A549 (cell line): Measurements from ENCODE around the gene NKD1. TPM values are rescaled to one million over a fixed set of nuclear protein-coding genes. Genes with fewer than 3 reads are reported as not detected.

Experiments
- ATAC-seq, 2 experiments: fragments of 200-7000 bp in 1 of 2; fragments of >200 bp in 1 of 2; cut with Nextera tagmentation in 1 of 2; cut with Tn5 transposase in 1 of 2; 3 replicates each; pipeline versions ENCODE4 v1.8.0 to v1.9.1; 2018 to 2020; ENCODE audit warnings: mild to moderate bottlenecking in 1 of 2, moderate library complexity in 1 of 2
- CTCF ChIA-PET: fragments of 300-600 bp; sonication (Branson Sonifier 250); formaldehyde crosslinking; extraction: SDS; loops from one replicate; lab custom pipeline; 2021; ENCODE audit warnings: antibody characterized with exemption, inconsistent platforms; lab: Yijun Ruan, JAX
- POLR2A ChIA-PET: fragments of 350-600 bp; formaldehyde crosslinking; extraction: SDS; loops from one replicate; lab custom pipeline; 2021; ENCODE audit warnings: antibody characterized with exemption, inconsistent platforms; lab: Yijun Ruan, JAX
- DNase-seq, 2 experiments: peaks; one replicate each; pipeline versions ENCODE4 v3.0.0 to v3.0.0-alpha.2; 2011 to 2016; ENCODE audit warnings: low read depth in 1 of 2, low spot score in 1 of 2
- FAIRE-seq: peaks from 2 replicates; lab custom pipeline; 2011; peaks lifted over from hg19 to GRCh38; lab: Jason Lieb, UNC
- H3K27ac ChIP-seq, 2 experiments: fragments of >200 bp; sonication (Bioruptor Twin); formaldehyde crosslinking; 3 replicates each; pipeline ENCODE4 v1.5.1; 2016 to 2017
- H3K4me1 ChIP-seq: fragments of >200 bp; sonication (Bioruptor Twin); formaldehyde crosslinking; 3 replicates; pipeline ENCODE4 v1.6.1; 2016
- H3K4me2 ChIP-seq: fragments of >200 bp; sonication (Bioruptor Twin); formaldehyde crosslinking; 3 replicates; pipeline ENCODE4 v1.6.1; 2016
- H3K4me3 ChIP-seq: fragments of >200 bp; sonication (Bioruptor Twin); formaldehyde crosslinking; 3 replicates; pipeline ENCODE4 v1.5.1; 2016
- H3K9me3 ChIP-seq: fragments of >200 bp; sonication (Bioruptor Twin); formaldehyde crosslinking; 3 replicates; pipeline ENCODE4 v1.6.1; 2016
- BHLHE40 ChIP-seq: IDR thresholded peaks from 2 replicates; pipeline ENCODE4 v1.6.1; 2012; ENCODE audit warnings: low read depth, low read length, inconsistent platforms
- CBX2 ChIP-seq: fragments of 200-600 bp; sonication (generic); IDR thresholded peaks from 2 replicates; pipeline ENCODE4 v1.6.1; 2016; ENCODE audit warnings: low read depth, mild to moderate bottlenecking, borderline replicate concordance
- CHD4 ChIP-seq: fragments of 200-600 bp; sonication (generic); IDR thresholded peaks from 2 replicates; pipeline ENCODE4 v1.6.1; 2016; ENCODE audit warnings: antibody characterized with exemption, mild to moderate bottlenecking, borderline replicate concordance
- CTCF ChIP-seq: fragments of >200 bp; sonication (Bioruptor Twin); formaldehyde crosslinking; IDR thresholded peaks from 3 replicates; pipeline ENCODE4 v1.5.1; 2016
- E2F6 ChIP-seq: IDR thresholded peaks from 2 replicates; pipeline ENCODE4 v1.6.1; 2012; ENCODE audit warnings: low read depth, borderline replicate concordance
- HOXA7 ChIP-seq: fragments of 250-450 bp; sonication (Bioruptor Pico); IDR thresholded peaks from 2 replicates; pipeline ENCODE4 v1.5.0; 2020; ENCODE audit warnings: mild to moderate bottlenecking, moderate library complexity
- JUNB ChIP-seq: fragments of >200 bp; sonication (Bioruptor Twin); formaldehyde crosslinking; IDR thresholded peaks from 2 replicates; pipeline ENCODE4 v1.6.1; 2016
- MAFK ChIP-seq: fragments of 450-650 bp; IDR thresholded peaks from 2 replicates; pipeline ENCODE4 v1.6.1; 2014; ENCODE audit not compliant: partially characterized antibody
- MYC ChIP-seq: IDR thresholded peaks from 2 replicates; pipeline ENCODE4 v1.6.1; 2012; ENCODE audit warnings: mild to moderate bottlenecking, inconsistent platforms, low read length, improper control_type of control experiment, borderline replicate concordance
- NR3C1 ChIP-seq: fragments of >200 bp; sonication (Bioruptor Twin); formaldehyde crosslinking; IDR thresholded peaks from 3 replicates; pipeline ENCODE4 v1.6.1; 2017
- PHF8 ChIP-seq: fragments of 200-600 bp; sonication (generic); IDR thresholded peaks from 2 replicates; pipeline ENCODE4 v1.6.1; 2016; ENCODE audit warnings: low read depth, mild to moderate bottlenecking, antibody characterized with exemption, moderate library complexity, borderline replicate concordance
- SREBF2 ChIP-seq: fragments of 450-650 bp; IDR thresholded peaks from 2 replicates; pipeline ENCODE4 v1.6.1; 2014; ENCODE audit warnings: mild to moderate bottlenecking, moderate library complexity
- ZFP36 ChIP-seq: fragments of 450-650 bp; IDR thresholded peaks from 2 replicates; pipeline ENCODE4 v1.6.1; 2014; ENCODE audit warnings: borderline replicate concordance; ENCODE audit not compliant: partially characterized antibody
- WGBS: methylation state at CpG from one replicate; pipeline ENCODE4 v1.1.6; 2017; ENCODE audit errors: missing lambda C conversion rate; 5-methylcytosine and 5-hydroxymethylcytosine counted together
- polyA plus RNA-seq, 4 experiments: library from polyadenylated mRNA; depleted of rRNA in 3 of 4; stranded (reverse); fragments of >200 nt; fragmentation: RNase III in 1 of 4; extraction: RNeasy Plus Mini Kit Qiagen cat#74134 plus additional on column Dnase treatment in 1 of 4; gene quantifications; 2 replicates in 3 of 4; 3 replicates in 1 of 4; pipeline ENCODE4 v1.2.3, GENCODE V29; 2011 to 2017
- TF ChIP-seq, protein P1 (sequence below): fragments of 150-350 bp; IDR thresholded peaks from 2 replicates; pipeline ENCODE4 v1.6.1; 2014; ENCODE audit warnings: low read depth, mild to moderate bottlenecking, low read length
- TF ChIP-seq, protein P2 (sequence below): fragments of >200 bp; sonication (Bioruptor Twin); formaldehyde crosslinking; IDR thresholded peaks from 2 replicates; pipeline ENCODE4 v1.6.1; 2016
- TF ChIP-seq, protein P3 (sequence below): fragments of 250-450 bp; sonication (Bioruptor Pico); IDR thresholded peaks from 2 replicates; pipeline ENCODE4 v1.5.0; 2021; ENCODE audit warnings: mild to moderate bottlenecking, moderate library complexity, borderline replicate concordance

Gene NKD1
- polyA plus RNA-seq, 2 of the 4 experiments (the other 2 are of a cell fraction): 0.10 to 0.19 TPM

DNA sequence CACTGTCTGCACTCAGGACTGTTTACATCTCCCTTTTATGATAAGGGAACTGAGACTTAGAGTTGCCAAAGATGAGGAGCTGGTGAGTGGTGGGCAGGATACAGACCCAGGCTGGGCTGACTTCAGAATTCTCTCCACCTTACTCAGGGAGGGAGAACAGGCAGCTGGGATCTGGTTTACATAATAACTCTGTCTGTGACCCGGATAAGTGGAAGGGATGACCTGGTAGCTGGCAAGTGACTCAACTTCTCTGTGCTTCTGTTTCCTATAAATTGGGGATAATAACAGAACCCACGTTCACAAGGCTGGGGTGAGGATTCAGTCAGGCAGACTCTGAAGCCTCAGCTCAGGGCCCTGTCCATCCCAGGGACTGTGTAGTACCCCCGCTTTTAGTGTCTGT lies 130.3 kb downstream of the NKD1 start:
- WGBS: 21% methylated on average over 3 of the region's 3 CpGs
- ATAC-seq: no peak
- no peak overlapping the region for H3K4me2 ChIP-seq
- DNase-seq: no peak
- TF ChIP-seq CBX2 (no peak), ZFP36 (no peak), CTCF (no peak), SREBF2 (no peak), PHF8 (no peak), MYC (no peak)
- TF ChIP-seq, protein P1, sequence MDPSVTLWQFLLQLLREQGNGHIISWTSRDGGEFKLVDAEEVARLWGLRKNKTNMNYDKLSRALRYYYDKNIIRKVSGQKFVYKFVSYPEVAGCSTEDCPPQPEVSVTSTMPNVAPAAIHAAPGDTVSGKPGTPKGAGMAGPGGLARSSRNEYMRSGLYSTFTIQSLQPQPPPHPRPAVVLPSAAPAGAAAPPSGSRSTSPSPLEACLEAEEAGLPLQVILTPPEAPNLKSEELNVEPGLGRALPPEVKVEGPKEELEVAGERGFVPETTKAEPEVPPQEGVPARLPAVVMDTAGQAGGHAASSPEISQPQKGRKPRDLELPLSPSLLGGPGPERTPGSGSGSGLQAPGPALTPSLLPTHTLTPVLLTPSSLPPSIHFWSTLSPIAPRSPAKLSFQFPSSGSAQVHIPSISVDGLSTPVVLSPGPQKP: no peak
- TF ChIP-seq, protein P2, sequence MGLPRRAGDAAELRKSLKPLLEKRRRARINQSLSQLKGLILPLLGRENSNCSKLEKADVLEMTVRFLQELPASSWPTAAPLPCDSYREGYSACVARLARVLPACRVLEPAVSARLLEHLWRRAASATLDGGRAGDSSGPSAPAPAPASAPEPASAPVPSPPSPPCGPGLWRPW: no peak
- TF ChIP-seq, protein P3, sequence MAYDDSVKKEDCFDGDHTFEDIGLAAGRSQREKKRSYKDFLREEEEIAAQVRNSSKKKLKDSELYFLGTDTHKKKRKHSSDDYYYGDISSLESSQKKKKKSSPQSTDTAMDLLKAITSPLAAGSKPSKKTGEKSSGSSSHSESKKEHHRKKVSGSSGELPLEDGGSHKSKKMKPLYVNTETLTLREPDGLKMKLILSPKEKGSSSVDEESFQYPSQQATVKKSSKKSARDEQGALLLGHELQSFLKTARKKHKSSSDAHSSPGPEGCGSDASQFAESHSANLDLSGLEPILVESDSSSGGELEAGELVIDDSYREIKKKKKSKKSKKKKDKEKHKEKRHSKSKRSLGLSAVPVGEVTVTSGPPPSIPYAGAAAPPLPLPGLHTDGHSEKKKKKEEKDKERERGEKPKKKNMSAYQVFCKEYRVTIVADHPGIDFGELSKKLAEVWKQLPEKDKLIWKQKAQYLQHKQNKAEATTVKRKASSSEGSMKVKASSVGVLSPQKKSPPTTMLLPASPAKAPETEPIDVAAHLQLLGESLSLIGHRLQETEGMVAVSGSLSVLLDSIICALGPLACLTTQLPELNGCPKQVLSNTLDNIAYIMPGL: no peak
- no peak for FAIRE-seq
- CTCF ChIA-PET: interaction anchor here (1.6 to 4.7 kb wide), 3 partner anchors 10 to 128 kb away, joined by 5 to 24 read pairs (median 23); no protein-coding TSS in a partner anchor
- H3K9me3 ChIP-seq: peaks cover 7% of the 10 kb centered on the region; the same call in 2 of the 3 replicates
- H3K4me1 ChIP-seq: no peaks in the 10 kb centered on the region
- POLR2A ChIA-PET: no interaction called here
- no peak overlapping the region for H3K4me3 ChIP-seq
- H3K27ac ChIP-seq: no peak overlapping the region

DNA sequence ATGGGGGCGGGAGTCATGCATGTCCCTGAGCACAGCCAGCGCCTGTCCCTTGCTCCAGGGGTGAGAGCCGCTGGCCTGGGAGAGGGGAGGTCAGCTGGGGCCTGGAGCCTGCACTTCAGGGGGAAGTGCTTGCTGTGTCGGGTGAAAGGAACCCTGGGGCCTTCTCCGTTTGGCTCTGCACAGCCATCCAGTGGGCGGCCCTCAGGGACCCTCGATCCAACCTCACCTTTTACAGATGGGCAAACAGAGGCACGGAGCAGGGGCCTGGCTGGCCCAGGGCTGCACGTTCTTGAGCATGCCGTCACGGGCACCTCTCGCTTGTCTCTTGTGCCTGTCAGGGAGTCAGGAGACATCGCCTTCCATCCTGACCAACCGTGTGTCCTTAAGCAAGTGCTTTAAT lies 131.1 kb downstream of the NKD1 start:
- no peak overlapping the region for H3K4me2 ChIP-seq
- H3K4me3 ChIP-seq: no peak overlapping the region
- no peaks in the 10 kb centered on the region for H3K4me1 ChIP-seq
- ChIA-PET CTCF (interaction anchor here (1.6 to 4.7 kb wide), 4 partner anchors 8 to 127 kb away, joined by 5 to 24 read pairs (median 14); no protein-coding TSS in a partner anchor), POLR2A (no interaction called here)
- peaks cover 3% of the 10 kb centered on the region; the same call in 1 of the 3 replicates for H3K9me3 ChIP-seq
- WGBS: 51% methylated on average over 11 of the region's 14 CpGs
- FAIRE-seq (no peak), ATAC-seq (no peak), DNase-seq (no peak)
- H3K27ac ChIP-seq: no peak overlapping the region
- TF ChIP-seq ZFP36 (no peak), BHLHE40 (no peak), NR3C1 (no peak), JUNB (no peak), HOXA7 (CRISPR knock-in tag) (no peak), E2F6 (no peak), CHD4 (no peak), MAFK (no peak), PHF8 (no peak)
